K562 (cell line): Measurements from ENCODE around the gene SERGEF. TPM values are rescaled to one million over a fixed set of nuclear protein-coding genes. Genes with fewer than 3 reads are reported as not detected.

ENCODE experiments used
- DIDO1 ChIP-seq: fragments of 450-650 bp; IDR thresholded peaks from 2 replicates; pipeline ENCODE4 v1.6.1; 2016; ENCODE audit warnings: low read depth, missing biosample characterization, missing genetic modification characterization
- KAT2B ChIP-seq: IDR thresholded peaks from one replicate; pipeline ENCODE4 v1.6.1; 2012; ENCODE audit warnings: low read depth, mild to moderate bottlenecking, control low read depth, inconsistent platforms, low read length, moderate library complexity
- KDM1A ChIP-seq, 2 experiments: fragments of 450-650 bp; IDR thresholded peaks; 2 replicates each; pipeline ENCODE4 v1.6.1; 2016; ENCODE audit warnings: mild to moderate bottlenecking in 2 of 2
- KDM5B ChIP-seq: fragments of 200-600 bp; sonication (generic); IDR thresholded peaks from 2 replicates; pipeline ENCODE4 v1.6.1; 2012; ENCODE audit warnings: low read depth, mild to moderate bottlenecking, moderate library complexity, low read length, control low read depth, inconsistent platforms; ENCODE audit not compliant: insufficient replicate concordance
- MYBL2 ChIP-seq, 2 experiments: fragments of 450-650 bp in 1 of 2; sonication (generic) in 1 of 2; formaldehyde crosslinking in 1 of 2; IDR thresholded peaks; 2 replicates each; pipeline versions ENCODE4 v1.6.1 to v1.8.1; 2017 to 2022; ENCODE audit warnings: borderline replicate concordance in 1 of 2, inconsistent platforms in 1 of 2, low read depth in 1 of 2, mild to moderate bottlenecking in 1 of 2, missing genetic modification reagents in 1 of 2, moderate library complexity in 1 of 2
- NCOA4 ChIP-seq: fragments of 450-650 bp; IDR thresholded peaks from 2 replicates; pipeline ENCODE4 v1.6.1; 2018; ENCODE audit warnings: mild to moderate bottlenecking; ENCODE audit not compliant: partially characterized antibody
- NFATC3 ChIP-seq: fragments of 450-650 bp; IDR thresholded peaks from 2 replicates; pipeline ENCODE4 v1.6.1; 2017; ENCODE audit warnings: mild to moderate bottlenecking
- PHB2 ChIP-seq: fragments of 450-650 bp; IDR thresholded peaks from 2 replicates; pipeline ENCODE4 v1.6.1; 2017; ENCODE audit warnings: low read depth
- PHF20 ChIP-seq: fragments of 450-650 bp; IDR thresholded peaks from 2 replicates; pipeline ENCODE4 v1.6.1; 2018; ENCODE audit not compliant: partially characterized antibody
- RAD51 ChIP-seq: fragments of 450-650 bp; IDR thresholded peaks from 2 replicates; pipeline ENCODE4 v1.7.1; 2016; ENCODE audit warnings: low read depth, mild to moderate bottlenecking, borderline replicate concordance
- RBM14 ChIP-seq: fragments of 200-400 bp; formaldehyde crosslinking; IDR thresholded peaks from 2 replicates; pipeline ENCODE4 v1.6.1; 2018; ENCODE audit warnings: low read depth, mild to moderate bottlenecking, low read length, moderate library complexity, borderline replicate concordance; ENCODE audit not compliant: insufficient read depth
- ZNF695 ChIP-seq: fragments of 450-650 bp; formaldehyde crosslinking; IDR thresholded peaks from 2 replicates; pipeline ENCODE4 v1.4.0; 2020; ENCODE audit warnings: mild to moderate bottlenecking, moderate library complexity
- polyA plus RNA-seq, 8 experiments: library from polyadenylated mRNA; depleted of rRNA in 4 of 8; stranded (reverse) in 5 of 8; unstranded in 3 of 8; fragments of >200 nt; fragmentation: Nextera tagmentation in 2 of 8; fragmentation: Illumina TruSeq in 1 of 8; extraction: Ambion mirVana in 2 of 8; extraction: Trizol in 1 of 8; gene quantifications; 2 replicates each; pipeline versions ENCODE4 v1.2.1 to v1.2.3, GENCODE V29; 2011 to 2014; ENCODE audit warnings: inconsistent platforms in 1 of 8, missing spikeins in 1 of 8
- total RNA-seq, 7 experiments: library from RNA; depleted of rRNA in 6 of 7; stranded (reverse); fragments of >200 nt in 6 of 7; fragmentation: Illumina TruSeq in 2 of 7; extraction: Trizol in 2 of 7; gene quantifications; 2 replicates each; pipeline versions ENCODE4 v1.2.1 to v1.2.3, GENCODE V29; 2011 to 2021; ENCODE audit warnings: low replicate concordance in 1 of 7
- TF ChIP-seq, protein P1 (sequence below): sonication (generic); formaldehyde crosslinking; IDR thresholded peaks from 2 replicates; pipeline ENCODE4 v1.8.1; 2023; ENCODE audit warnings: mild to moderate bottlenecking, missing genetic modification reagents
- TF ChIP-seq, protein P2 (sequence below): fragments of 250-450 bp; sonication (Bioruptor Pico); IDR thresholded peaks from 2 replicates; pipeline ENCODE4 v1.8.0; 2022; ENCODE audit warnings: inconsistent platforms
- TF ChIP-seq, protein P3 (sequence below): sonication (generic); formaldehyde crosslinking; IDR thresholded peaks from 2 replicates; pipeline ENCODE4 v1.8.1; 2023; ENCODE audit warnings: mild to moderate bottlenecking, missing genetic modification reagents
- TF ChIP-seq, protein P4 (sequence below): fragments of 450-650 bp; IDR thresholded peaks from 2 replicates; pipeline ENCODE4 v1.6.1; 2018; ENCODE audit warnings: mild to moderate bottlenecking, low read depth; ENCODE audit not compliant: partially characterized antibody

Gene SERGEF
- total and polyA plus RNA-seq, 9 of the 15 experiments (the other 6 are each of a cell fraction or from before 2014, with no cell fraction given): 10.2 to 28.0 (median 19.9) TPM

DNA sequence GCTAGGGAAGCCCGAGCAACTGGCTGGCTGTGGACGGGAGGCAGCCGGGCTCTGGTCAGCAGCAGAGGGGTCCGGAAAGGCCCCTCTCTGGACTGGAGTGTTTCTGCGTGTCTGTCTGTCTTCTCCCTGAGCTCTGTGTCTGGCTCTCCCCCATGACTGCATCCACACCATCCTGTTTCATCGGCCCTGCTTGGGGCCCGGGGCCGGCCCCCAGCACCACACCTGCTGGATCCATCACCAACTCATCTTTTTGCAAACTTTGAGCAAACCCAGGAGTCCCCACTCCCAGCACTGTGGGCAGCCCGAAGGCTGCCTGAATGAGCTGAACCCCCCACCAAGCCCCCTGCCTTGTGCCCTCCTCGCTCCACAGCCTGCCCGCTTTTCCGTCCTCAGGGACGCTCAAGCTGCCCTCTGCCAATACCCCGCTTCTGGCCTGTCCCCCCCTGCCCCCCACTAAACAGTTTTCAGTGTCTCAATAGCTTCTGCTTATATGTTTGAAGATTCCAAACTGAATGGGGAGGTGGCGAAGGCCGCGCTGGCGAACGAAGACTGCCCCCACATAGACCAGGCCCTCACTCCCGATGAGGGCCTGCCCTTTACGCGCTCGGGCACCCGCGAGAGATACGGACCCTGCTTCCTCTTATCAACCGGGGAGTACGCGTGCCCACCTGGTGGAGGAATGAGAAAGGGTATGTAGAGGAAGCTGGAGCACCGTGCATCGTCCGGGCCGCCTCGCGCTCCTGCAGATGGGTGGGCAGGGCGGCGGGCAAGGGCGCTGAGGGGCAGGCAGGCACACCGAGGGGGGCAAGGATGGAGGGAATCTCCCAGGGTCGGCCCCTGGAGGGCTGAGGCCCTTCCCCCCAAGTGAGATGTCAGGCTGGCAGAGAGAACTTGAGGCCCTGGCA is 233.6 kb downstream of the SERGEF start (continued):
- TF ChIP-seq, protein P1, sequence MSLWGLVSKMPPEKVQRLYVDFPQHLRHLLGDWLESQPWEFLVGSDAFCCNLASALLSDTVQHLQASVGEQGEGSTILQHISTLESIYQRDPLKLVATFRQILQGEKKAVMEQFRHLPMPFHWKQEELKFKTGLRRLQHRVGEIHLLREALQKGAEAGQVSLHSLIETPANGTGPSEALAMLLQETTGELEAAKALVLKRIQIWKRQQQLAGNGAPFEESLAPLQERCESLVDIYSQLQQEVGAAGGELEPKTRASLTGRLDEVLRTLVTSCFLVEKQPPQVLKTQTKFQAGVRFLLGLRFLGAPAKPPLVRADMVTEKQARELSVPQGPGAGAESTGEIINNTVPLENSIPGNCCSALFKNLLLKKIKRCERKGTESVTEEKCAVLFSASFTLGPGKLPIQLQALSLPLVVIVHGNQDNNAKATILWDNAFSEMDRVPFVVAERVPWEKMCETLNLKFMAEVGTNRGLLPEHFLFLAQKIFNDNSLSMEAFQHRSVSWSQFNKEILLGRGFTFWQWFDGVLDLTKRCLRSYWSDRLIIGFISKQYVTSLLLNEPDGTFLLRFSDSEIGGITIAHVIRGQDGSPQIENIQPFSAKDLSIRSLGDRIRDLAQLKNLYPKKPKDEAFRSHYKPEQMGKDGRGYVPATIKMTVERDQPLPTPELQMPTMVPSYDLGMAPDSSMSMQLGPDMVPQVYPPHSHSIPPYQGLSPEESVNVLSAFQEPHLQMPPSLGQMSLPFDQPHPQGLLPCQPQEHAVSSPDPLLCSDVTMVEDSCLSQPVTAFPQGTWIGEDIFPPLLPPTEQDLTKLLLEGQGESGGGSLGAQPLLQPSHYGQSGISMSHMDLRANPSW: no peak
- TF ChIP-seq, protein P2, sequence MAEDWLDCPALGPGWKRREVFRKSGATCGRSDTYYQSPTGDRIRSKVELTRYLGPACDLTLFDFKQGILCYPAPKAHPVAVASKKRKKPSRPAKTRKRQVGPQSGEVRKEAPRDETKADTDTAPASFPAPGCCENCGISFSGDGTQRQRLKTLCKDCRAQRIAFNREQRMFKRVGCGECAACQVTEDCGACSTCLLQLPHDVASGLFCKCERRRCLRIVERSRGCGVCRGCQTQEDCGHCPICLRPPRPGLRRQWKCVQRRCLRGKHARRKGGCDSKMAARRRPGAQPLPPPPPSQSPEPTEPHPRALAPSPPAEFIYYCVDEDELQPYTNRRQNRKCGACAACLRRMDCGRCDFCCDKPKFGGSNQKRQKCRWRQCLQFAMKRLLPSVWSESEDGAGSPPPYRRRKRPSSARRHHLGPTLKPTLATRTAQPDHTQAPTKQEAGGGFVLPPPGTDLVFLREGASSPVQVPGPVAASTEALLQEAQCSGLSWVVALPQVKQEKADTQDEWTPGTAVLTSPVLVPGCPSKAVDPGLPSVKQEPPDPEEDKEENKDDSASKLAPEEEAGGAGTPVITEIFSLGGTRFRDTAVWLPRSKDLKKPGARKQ (CRISPR knock-in tag): no peak
- TF ChIP-seq DIDO1 (tag) (no peak), KDM1A (IDR thresholded peaks at IDR 0.05) (no peak), RBM14 (no peak), PHF20 (no peak), NFATC3 (no peak), RAD51 (no peak), MYBL2 (IDR thresholded peaks at IDR 0.05; ENCODE audit: low read depth) (no peak), MYBL2 (CRISPR knock-in tag; IDR thresholded peaks at IDR 0.05; ENCODE audit: borderline replicate concordance) (no peak), KAT2B (no peak), KDM5B (no peak), PHB2 (no peak), ZNF695 (CRISPR knock-in tag) (no peak), NCOA4 (no peak)
- TF ChIP-seq, protein P3, sequence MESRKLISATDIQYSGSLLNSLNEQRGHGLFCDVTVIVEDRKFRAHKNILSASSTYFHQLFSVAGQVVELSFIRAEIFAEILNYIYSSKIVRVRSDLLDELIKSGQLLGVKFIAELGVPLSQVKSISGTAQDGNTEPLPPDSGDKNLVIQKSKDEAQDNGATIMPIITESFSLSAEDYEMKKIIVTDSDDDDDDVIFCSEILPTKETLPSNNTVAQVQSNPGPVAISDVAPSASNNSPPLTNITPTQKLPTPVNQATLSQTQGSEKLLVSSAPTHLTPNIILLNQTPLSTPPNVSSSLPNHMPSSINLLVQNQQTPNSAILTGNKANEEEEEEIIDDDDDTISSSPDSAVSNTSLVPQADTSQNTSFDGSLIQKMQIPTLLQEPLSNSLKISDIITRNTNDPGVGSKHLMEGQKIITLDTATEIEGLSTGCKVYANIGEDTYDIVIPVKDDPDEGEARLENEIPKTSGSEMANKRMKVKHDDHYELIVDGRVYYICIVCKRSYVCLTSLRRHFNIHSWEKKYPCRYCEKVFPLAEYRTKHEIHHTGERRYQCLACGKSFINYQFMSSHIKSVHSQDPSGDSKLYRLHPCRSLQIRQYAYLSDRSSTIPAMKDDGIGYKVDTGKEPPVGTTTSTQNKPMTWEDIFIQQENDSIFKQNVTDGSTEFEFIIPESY (CRISPR knock-in tag): no peak
- TF ChIP-seq, protein P4, sequence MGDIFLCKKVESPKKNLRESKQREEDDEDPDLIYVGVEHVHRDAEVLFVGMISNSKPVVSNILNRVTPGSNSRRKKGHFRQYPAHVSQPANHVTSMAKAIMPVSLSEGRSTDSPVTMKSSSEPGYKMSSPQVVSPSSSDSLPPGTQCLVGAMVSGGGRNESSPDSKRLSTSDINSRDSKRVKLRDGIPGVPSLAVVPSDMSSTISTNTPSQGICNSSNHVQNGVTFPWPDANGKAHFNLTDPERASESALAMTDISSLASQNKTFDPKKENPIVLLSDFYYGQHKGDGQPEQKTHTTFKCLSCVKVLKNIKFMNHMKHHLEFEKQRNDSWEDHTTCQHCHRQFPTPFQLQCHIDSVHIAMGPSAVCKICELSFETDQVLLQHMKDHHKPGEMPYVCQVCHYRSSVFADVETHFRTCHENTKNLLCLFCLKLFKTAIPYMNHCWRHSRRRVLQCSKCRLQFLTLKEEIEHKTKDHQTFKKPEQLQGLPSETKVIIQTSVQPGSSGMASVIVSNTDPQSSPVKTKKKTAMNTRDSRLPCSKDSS: no peak
